Breast epithelium (tissue), 3 donors: ENCODE results near the gene GPR155.
"Not testable (repeated sequence)": the region's sequence is repeated elsewhere in the genome, so short reads cannot be mapped to it uniquely, and the experiment has no call there.

Experiments
- CTCF ChIP-seq, 3 donors: fragments of 450-650 bp; IDR thresholded peaks; one replicate each; pipeline ENCODE4 v1.5.1; 2016 to 2017; ENCODE audit warnings: antibody characterized with exemption in 3 of 3, mild to moderate bottlenecking in 3 of 3, moderate library complexity in 3 of 3
- POLR2A ChIP-seq: fragments of 450-650 bp; IDR thresholded peaks from one replicate; pipeline ENCODE4 v1.6.1; 2016; ENCODE audit warnings: antibody characterized with exemption, mild to moderate bottlenecking, moderate library complexity
- POLR2AphosphoS5 ChIP-seq, 3 donors: sonication (generic); formaldehyde crosslinking; IDR thresholded peaks; one replicate each; pipeline ENCODE4 v1.6.1; 2017; ENCODE audit warnings: antibody characterized with exemption in 3 of 3

- TF ChIP-seq CTCF (IDR thresholded peaks at IDR 0.05); POLR2A; POLR2AphosphoS5 (IDR thresholded peaks at IDR 0.05): not testable (repeated sequence)
Observed at GRCh38 chr2:174489520-174489919, 2.7 kb upstream of the GPR155 start.
